GM19023 (cell line): Measurements from ENCODE around the gene SLC16A4.
"Not testable (repeated sequence)": the region's sequence is repeated elsewhere in the genome, so short reads cannot be mapped to it uniquely, and the experiment has no call there.

Experiments
- ATAC-seq: cut with Tn5 transposase; IDR thresholded peaks from one replicate; pipeline ENCODE4 v1.9.1; 2021; ENCODE audit warnings: mild to moderate bottlenecking, moderate library complexity; ENCODE audit not compliant: unreplicated experiment

SLC16A4 gene

GRCh38 chr1:110390692-110391245 is at the start of gene SLC16A4:
Gene SLC16A4 (minus strand): TSS chr1:110391026. CDS start chr1:110389323, 1,703 bp downstream.
- no peak for ATAC-seq

- ATAC-seq: not testable (repeated sequence)
These were observed 49.0 kb upstream of the SLC16A4 start for GRCh38 chr1:110439873-110440272.

- ATAC-seq: no peak
These were observed 48.1 kb upstream of the SLC16A4 start for GRCh38 chr1:110438893-110439292.

GRCh38 chr1:110437645-110438299 is 46.9 kb upstream of the SLC16A4 start:
- ATAC-seq: not testable (repeated sequence)

GRCh38 chr1:110436635-110437034 is 45.8 kb upstream of the SLC16A4 start:
- no peak for ATAC-seq

GRCh38 chr1:110434946-110435345 is 44.1 kb upstream of the SLC16A4 start:
- ATAC-seq: no peak

- ATAC-seq: no peak
These were observed 43.0 kb upstream of the SLC16A4 start for GRCh38 chr1:110433803-110434202.

GRCh38 chr1:110433213-110433612 is 42.4 kb upstream of the SLC16A4 start:
- no peak for ATAC-seq

- no peak for ATAC-seq
These were observed 40.1 kb upstream of the SLC16A4 start for GRCh38 chr1:110430901-110431300.

- ATAC-seq: no peak
These were observed 39.5 kb upstream of the SLC16A4 start for GRCh38 chr1:110430366-110430765.

- no peak for ATAC-seq
These were observed 38.1 kb upstream of the SLC16A4 start for GRCh38 chr1:110428946-110429345.

GRCh38 chr1:110426854-110427253 is 36.0 kb upstream of the SLC16A4 start:
- no peak for ATAC-seq

GRCh38 chr1:110425612-110426152 is 34.9 kb upstream of the SLC16A4 start:
- ATAC-seq: no peak

GRCh38 chr1:110424699-110425611 is 34.1 kb upstream of the SLC16A4 start:
- ATAC-seq: no peak

GRCh38 chr1:110420874-110421793 is 30.3 kb upstream of the SLC16A4 start:
- no peak for ATAC-seq

- no peak for ATAC-seq
These were observed 29.3 kb upstream of the SLC16A4 start for GRCh38 chr1:110420023-110420662.

GRCh38 chr1:110418729-110419128 is 27.9 kb upstream of the SLC16A4 start:
- ATAC-seq: no peak

GRCh38 chr1:110413045-110413444 is 22.2 kb upstream of the SLC16A4 start:
- ATAC-seq: not testable (repeated sequence)

GRCh38 chr1:110412576-110412975 is 21.8 kb upstream of the SLC16A4 start:
- no peak for ATAC-seq

- no peak for ATAC-seq
These were observed 20.4 kb upstream of the SLC16A4 start for GRCh38 chr1:110411173-110411735.
